Neural progenitor cell (in vitro differentiated cells): Measurements from ENCODE around the gene LRRC74B. TPM values are rescaled to one million over a fixed set of nuclear protein-coding genes. Genes with fewer than 3 reads are reported as not detected.

ENCODE experiments used
- DNase-seq: peaks from one replicate; pipeline ENCODE4 v3.0.0-alpha.2; 2016; ENCODE audit warnings: low spot score
- H2AFZ ChIP-seq: fragments of 200-600 bp; sonication (generic); replicated peaks from 2 replicates; pipeline ENCODE4 v1.6.1; 2016; ENCODE audit warnings: antibody characterized with exemption
- H3F3A ChIP-seq: fragments of 200-600 bp; sonication (generic); 2 replicates; pipeline ENCODE4 v1.6.1; 2016; ENCODE audit warnings: antibody characterized with exemption, low read depth
- H3K27ac ChIP-seq: fragments of 200-600 bp; sonication (generic); 2 replicates; pipeline ENCODE4 v1.5.1; 2016; ENCODE audit warnings: mild to moderate bottlenecking
- H3K27me3 ChIP-seq: fragments of 200-600 bp; sonication (generic); 2 replicates; pipeline ENCODE4 v1.6.1; 2016; ENCODE audit warnings: mild to moderate bottlenecking, moderate library complexity
- H3K36me3 ChIP-seq: fragments of 200-600 bp; sonication (generic); 2 replicates; pipeline ENCODE4 v1.5.1; 2016
- H3K4me1 ChIP-seq: fragments of 200-600 bp; sonication (generic); 2 replicates; pipeline ENCODE4 v1.6.1; 2016; ENCODE audit warnings: mixed run types
- H3K4me2 ChIP-seq: fragments of 200-600 bp; sonication (generic); 2 replicates; pipeline ENCODE4 v1.6.1; 2016
- H3K4me3 ChIP-seq: fragments of 200-600 bp; sonication (generic); 2 replicates; pipeline ENCODE4 v1.5.1; 2016
- H3K79me2 ChIP-seq: fragments of 200-600 bp; sonication (generic); 2 replicates; pipeline ENCODE4 v1.6.1; 2016; ENCODE audit warnings: low read depth
- H3K9ac ChIP-seq: fragments of 200-600 bp; sonication (generic); 2 replicates; pipeline ENCODE4 v1.6.1; 2016
- H3K9me3 ChIP-seq: fragments of 200-600 bp; sonication (generic); 2 replicates; pipeline ENCODE4 v1.5.1; 2016; ENCODE audit warnings: low read depth
- H4K20me1 ChIP-seq: fragments of 200-600 bp; sonication (generic); 2 replicates; pipeline ENCODE4 v1.6.1; 2016; ENCODE audit warnings: low read depth
- H3K27ac Mint-ChIP-seq: 3 replicates; pipeline ENCODE4 v1.8.0; 2021; ENCODE audit warnings: mixed read lengths
- H3K27me3 Mint-ChIP-seq: 2 replicates; pipeline ENCODE4 v1.8.0; 2022; ENCODE audit warnings: low read depth, mild to moderate bottlenecking, inconsistent platforms, moderate library complexity, mixed read lengths; ENCODE audit not compliant: insufficient read depth
- H3K36me3 Mint-ChIP-seq: 3 replicates; pipeline ENCODE4 v1.8.0; 2021; ENCODE audit warnings: mixed read lengths
- H3K4me1 Mint-ChIP-seq: 3 replicates; pipeline ENCODE4 v1.8.0; 2021; ENCODE audit warnings: mixed read lengths
- H3K4me3 Mint-ChIP-seq: 3 replicates; pipeline ENCODE4 v1.8.0; 2021; ENCODE audit warnings: mild to moderate bottlenecking, moderate library complexity, mixed read lengths
- H3K9me3 Mint-ChIP-seq: 3 replicates; pipeline ENCODE4 v1.8.0; 2020; ENCODE audit warnings: mixed read lengths
- EZH2 ChIP-seq: fragments of 200-600 bp; sonication (generic); IDR thresholded peaks from 2 replicates; pipeline ENCODE4 v1.6.1; 2017; ENCODE audit warnings: antibody characterized with exemption, mild to moderate bottlenecking, moderate library complexity
- EZH2phosphoT487 ChIP-seq: fragments of 200-600 bp; sonication (generic); IDR thresholded peaks from 2 replicates; pipeline ENCODE4 v1.6.1; 2017; ENCODE audit warnings: antibody characterized with exemption
- total RNA-seq: library from RNA; depleted of rRNA; stranded (reverse); fragments of >200 nt; gene quantifications from 2 replicates; pipeline ENCODE4 v1.2.3, GENCODE V29; 2015; ENCODE audit warnings: low replicate concordance
- TF ChIP-seq, protein P1 (sequence below): fragments of 200-600 bp; sonication (generic); IDR thresholded peaks from 2 replicates; pipeline ENCODE4 v1.5.1; 2017; ENCODE audit warnings: antibody characterized with exemption, mild to moderate bottlenecking

Gene LRRC74B
- total RNA-seq, 1 donor from 2014 or later: not detected

DNA sequence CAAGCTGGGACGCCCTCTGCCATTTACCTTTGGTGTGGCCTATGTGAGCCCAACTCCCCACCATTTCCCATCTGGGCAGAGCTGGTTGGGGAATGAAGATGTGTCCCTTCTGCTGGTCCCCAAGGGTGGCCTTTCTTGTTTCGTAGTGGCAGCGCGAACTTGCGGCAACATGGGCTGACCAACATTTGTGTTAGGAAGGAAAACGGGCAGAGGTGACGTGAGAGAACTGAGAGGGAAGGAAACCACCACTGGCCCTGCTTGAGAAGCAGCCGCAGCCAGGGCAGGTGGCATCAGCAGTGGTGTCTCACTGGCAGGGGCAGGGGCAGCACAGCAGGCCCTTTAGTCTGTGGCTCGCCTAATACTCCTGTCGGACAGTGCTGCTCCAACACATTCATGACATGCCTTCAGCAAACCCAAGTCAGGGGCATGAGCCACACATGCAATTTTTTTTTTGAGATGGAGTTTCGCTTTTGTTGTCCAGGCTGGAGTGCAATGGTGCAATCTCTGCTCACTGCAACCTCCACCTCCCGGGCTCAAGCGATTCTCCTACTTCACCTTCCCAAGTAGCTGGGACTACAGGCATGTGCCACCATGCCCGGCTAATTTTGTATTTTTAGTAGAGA lies 29.9 kb downstream of the LRRC74B start:
- no peaks in the 10 kb centered on the region for H3K4me1 ChIP-seq
- no peak overlapping the region for H2AFZ ChIP-seq
- H3K9me3 Mint-ChIP-seq: peaks cover 8% of the 10 kb centered on the region
- no peaks in the 10 kb centered on the region for H3K79me2 ChIP-seq
- no peaks in the 10 kb centered on the region for H3F3A ChIP-seq
- H3K27ac Mint-ChIP-seq: no peak overlapping the region
- H3K27me3 ChIP-seq: no peaks in the 10 kb centered on the region
- no peaks in the 10 kb centered on the region for H3K9me3 ChIP-seq
- no peaks in the 10 kb centered on the region for H3K36me3 Mint-ChIP-seq
- H3K4me2 ChIP-seq: no peak overlapping the region
- H3K36me3 ChIP-seq: no peaks in the 10 kb centered on the region
- H3K27me3 Mint-ChIP-seq: peaks cover 5% of the 10 kb centered on the region
- no peak overlapping the region for H3K4me3 Mint-ChIP-seq
- peaks cover 8% of the 10 kb centered on the region for H3K4me1 Mint-ChIP-seq
- H3K4me3 ChIP-seq: no peak overlapping the region
- H3K9ac ChIP-seq: no peak overlapping the region
- no peak overlapping the region for H3K27ac ChIP-seq
- no peak for TF ChIP-seq EZH2phosphoT487
- TF ChIP-seq, protein P1, sequence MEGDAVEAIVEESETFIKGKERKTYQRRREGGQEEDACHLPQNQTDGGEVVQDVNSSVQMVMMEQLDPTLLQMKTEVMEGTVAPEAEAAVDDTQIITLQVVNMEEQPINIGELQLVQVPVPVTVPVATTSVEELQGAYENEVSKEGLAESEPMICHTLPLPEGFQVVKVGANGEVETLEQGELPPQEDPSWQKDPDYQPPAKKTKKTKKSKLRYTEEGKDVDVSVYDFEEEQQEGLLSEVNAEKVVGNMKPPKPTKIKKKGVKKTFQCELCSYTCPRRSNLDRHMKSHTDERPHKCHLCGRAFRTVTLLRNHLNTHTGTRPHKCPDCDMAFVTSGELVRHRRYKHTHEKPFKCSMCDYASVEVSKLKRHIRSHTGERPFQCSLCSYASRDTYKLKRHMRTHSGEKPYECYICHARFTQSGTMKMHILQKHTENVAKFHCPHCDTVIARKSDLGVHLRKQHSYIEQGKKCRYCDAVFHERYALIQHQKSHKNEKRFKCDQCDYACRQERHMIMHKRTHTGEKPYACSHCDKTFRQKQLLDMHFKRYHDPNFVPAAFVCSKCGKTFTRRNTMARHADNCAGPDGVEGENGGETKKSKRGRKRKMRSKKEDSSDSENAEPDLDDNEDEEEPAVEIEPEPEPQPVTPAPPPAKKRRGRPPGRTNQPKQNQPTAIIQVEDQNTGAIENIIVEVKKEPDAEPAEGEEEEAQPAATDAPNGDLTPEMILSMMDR: no peak
- TF ChIP-seq EZH2: no peak
- H4K20me1 ChIP-seq: no peaks in the 10 kb centered on the region
- DNase-seq: no peak

DNA sequence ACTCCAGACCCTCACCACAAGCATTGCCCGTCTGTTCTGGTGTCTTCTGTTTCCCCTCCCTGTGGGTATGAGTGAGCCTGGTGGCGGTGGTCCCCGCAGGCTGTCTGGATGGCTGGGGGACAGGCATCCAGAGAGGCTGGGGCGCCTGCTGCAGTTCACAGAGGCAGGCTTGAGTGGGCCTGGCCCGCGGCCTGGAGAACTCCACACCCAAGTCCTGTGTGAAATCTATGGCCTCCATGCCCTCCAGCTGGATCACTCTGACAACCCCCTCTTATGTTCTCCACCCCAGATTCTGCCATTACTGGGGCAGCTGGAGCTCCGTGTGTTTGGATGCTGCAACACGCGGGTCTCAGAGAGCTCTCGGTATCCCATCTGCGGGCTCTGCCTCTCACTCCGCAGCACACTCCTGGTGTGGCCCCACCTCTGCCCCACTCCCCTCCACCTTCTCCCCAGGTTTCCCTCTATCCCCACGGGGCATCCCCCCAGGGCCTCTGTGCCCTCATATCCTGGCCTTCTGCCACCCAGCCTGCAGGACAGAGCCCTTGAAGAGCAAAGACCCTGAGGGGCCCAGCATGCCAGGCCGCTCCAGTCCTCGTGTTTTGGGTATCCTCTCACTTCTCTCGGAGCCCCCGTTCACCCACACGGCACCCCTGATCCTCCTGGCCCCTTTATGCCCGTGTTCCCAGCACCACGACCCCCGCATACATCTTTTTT lies 31.3 kb downstream of the LRRC74B start:
- Histone ChIP-seq H3K4me1 (no peaks in the 10 kb centered on the region), H3K9ac (no peak overlapping the region), H3K4me2 (no peak overlapping the region), H4K20me1 (no peaks in the 10 kb centered on the region), H3K27ac (no peak overlapping the region), H3K4me3 (no peak overlapping the region), H3K9me3 (no peaks in the 10 kb centered on the region), H3K27me3 (no peaks in the 10 kb centered on the region), H2AFZ (no peak overlapping the region), H3K79me2 (no peaks in the 10 kb centered on the region), H3K36me3 (no peaks in the 10 kb centered on the region), H3F3A (no peaks in the 10 kb centered on the region)
- H3K4me1 Mint-ChIP-seq: peaks cover 8% of the 10 kb centered on the region
- H3K4me3 Mint-ChIP-seq: no peak overlapping the region
- H3K36me3 Mint-ChIP-seq: no peaks in the 10 kb centered on the region
- DNase-seq: no peak
- H3K27me3 Mint-ChIP-seq: peaks cover 5% of the 10 kb centered on the region
- no peak for TF ChIP-seq EZH2
- H3K9me3 Mint-ChIP-seq: peaks cover 4% of the 10 kb centered on the region
- H3K27ac Mint-ChIP-seq: no peak overlapping the region

DNA sequence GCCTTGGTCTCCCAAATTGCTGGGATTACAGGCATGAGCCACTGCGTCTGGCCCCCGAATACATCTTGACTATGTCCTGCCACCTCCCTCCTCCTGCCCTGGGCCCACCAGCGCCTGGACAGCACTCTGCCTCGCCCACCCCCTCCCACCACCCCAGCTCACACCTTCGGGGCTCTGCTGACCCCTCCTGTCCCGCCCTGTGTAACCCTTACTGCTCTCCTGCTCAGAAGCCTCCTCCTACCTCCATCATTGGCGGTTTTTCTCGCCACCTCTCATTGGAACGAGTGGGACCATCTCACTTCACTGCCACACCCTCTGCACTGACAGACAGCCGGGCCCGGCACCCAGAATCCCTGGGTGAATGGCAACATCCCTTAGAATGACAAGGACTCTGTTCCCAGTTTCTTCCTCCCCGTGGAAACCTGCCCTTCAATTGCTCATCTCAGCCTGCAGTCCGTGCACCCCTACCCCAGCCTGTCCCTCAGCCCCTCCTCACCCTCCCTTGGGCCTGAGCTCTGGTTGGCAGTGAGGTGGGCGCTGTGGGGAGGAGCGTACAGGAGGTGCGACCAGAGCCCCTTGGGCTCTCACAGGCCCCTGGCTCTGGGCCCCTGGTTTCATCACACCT lies 32.2 kb downstream of the LRRC74B start:
- H3K27ac Mint-ChIP-seq: peak overlapping the region; percentile 90
- H3F3A ChIP-seq: no peaks in the 10 kb centered on the region
- no peaks in the 10 kb centered on the region for H3K4me1 ChIP-seq
- no peak overlapping the region for H3K4me3 ChIP-seq
- H3K4me1 Mint-ChIP-seq: peaks cover 8% of the 10 kb centered on the region
- H4K20me1 ChIP-seq: no peaks in the 10 kb centered on the region
- H3K79me2 ChIP-seq: no peaks in the 10 kb centered on the region
- no peak overlapping the region for H3K9ac ChIP-seq
- no peaks in the 10 kb centered on the region for H3K27me3 ChIP-seq
- no peak overlapping the region for H3K4me3 Mint-ChIP-seq
- TF ChIP-seq EZH2: no peak
- TF ChIP-seq EZH2phosphoT487: no peak
- TF ChIP-seq, protein P1: no peak
- no peak for DNase-seq
- H3K27ac ChIP-seq: no peak overlapping the region
- no peaks in the 10 kb centered on the region for H3K9me3 ChIP-seq
- H3K27me3 Mint-ChIP-seq: peaks cover 5% of the 10 kb centered on the region
- peaks cover 2% of the 10 kb centered on the region for H3K9me3 Mint-ChIP-seq
- H3K36me3 ChIP-seq: no peaks in the 10 kb centered on the region
- no peak overlapping the region for H3K4me2 ChIP-seq
- no peaks in the 10 kb centered on the region for H3K36me3 Mint-ChIP-seq
- no peak overlapping the region for H2AFZ ChIP-seq

DNA sequence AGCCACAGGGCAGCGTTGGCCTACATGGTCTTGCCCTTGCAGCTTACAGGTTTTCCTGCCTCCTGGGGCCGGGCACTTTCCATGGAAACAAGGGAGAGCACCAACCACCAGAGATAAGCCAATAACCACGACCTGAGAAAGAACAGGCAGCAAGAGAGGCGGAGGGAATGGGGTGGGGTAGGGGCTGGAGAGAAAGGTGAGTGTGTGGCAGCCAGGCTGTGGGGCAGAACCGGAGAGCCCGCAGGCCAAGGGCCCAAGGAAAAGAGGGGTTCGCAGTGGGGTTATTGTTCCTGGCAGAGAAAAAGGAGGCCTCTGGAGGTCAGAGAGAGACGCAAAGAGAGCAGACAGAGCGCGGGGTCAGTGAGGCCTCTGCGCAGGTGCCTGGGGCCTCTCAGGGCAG lies 33.2 kb downstream of the LRRC74B start:
- H3K9ac ChIP-seq: no peak overlapping the region
- TF ChIP-seq EZH2phosphoT487: no peak
- TF ChIP-seq, protein P1: no peak
- TF ChIP-seq EZH2: no peak
- H3K36me3 ChIP-seq: no peaks in the 10 kb centered on the region
- H3K4me2 ChIP-seq: no peak overlapping the region
- no peak overlapping the region for H3K27ac ChIP-seq
- H3K36me3 Mint-ChIP-seq: no peaks in the 10 kb centered on the region
- H3K4me3 Mint-ChIP-seq: no peak overlapping the region
- no peaks in the 10 kb centered on the region for H3F3A ChIP-seq
- H3K9me3 ChIP-seq: no peaks in the 10 kb centered on the region
- peak overlapping the region; percentile 60 for H2AFZ ChIP-seq
- H3K27ac Mint-ChIP-seq: peak overlapping the region; percentile 87
- no peaks in the 10 kb centered on the region for H3K27me3 ChIP-seq
- H3K4me1 ChIP-seq: no peaks in the 10 kb centered on the region
- no peaks in the 10 kb centered on the region for H3K79me2 ChIP-seq
- H3K9me3 Mint-ChIP-seq: no peaks in the 10 kb centered on the region
- DNase-seq: no peak
- peaks cover 2% of the 10 kb centered on the region for H3K27me3 Mint-ChIP-seq
- H3K4me3 ChIP-seq: no peak overlapping the region
- no peaks in the 10 kb centered on the region for H4K20me1 ChIP-seq
- H3K4me1 Mint-ChIP-seq: peaks cover 8% of the 10 kb centered on the region
